Activated gamma-delta T cell (primary cell): Measurements from ENCODE around the gene CNPY3.
"Not testable (repeated sequence)": the region's sequence is repeated elsewhere in the genome, so short reads cannot be mapped to it uniquely, and the experiment has no call there.

ENCODE experiments used
- DNase-seq: peaks from one replicate; lab custom pipeline; 2025; lab: John Stamatoyannopoulos, UW

CNPY3 gene

DNA sequence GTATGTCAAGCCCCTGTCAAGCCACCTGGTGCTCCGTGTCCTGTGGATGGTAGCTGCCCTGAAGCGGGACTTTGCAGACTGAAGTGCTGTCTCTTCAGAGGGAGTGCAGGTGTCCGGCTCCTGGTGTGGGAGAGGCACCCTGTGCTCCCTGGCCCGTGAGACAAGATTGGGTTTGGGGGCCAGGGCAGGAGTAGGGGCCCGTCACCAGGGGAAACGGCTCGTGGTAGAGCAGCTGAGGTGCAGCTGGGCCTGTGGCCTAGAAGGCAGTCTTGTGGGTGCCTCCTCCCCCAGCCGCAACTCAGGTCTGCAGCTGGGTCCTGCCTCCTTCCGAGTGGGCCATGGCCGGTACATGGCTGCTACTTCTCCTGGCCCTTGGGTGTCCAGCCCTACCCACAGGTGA is 13.5 kb upstream of the CNPY3 start, which contains the start of gene PTCRA:
TSS of gene PTCRA (plus strand) at position 322 of the 400 bp plus-strand sequence. CDS start at position 339, 17 bp downstream.
- no peak for DNase-seq

DNA sequence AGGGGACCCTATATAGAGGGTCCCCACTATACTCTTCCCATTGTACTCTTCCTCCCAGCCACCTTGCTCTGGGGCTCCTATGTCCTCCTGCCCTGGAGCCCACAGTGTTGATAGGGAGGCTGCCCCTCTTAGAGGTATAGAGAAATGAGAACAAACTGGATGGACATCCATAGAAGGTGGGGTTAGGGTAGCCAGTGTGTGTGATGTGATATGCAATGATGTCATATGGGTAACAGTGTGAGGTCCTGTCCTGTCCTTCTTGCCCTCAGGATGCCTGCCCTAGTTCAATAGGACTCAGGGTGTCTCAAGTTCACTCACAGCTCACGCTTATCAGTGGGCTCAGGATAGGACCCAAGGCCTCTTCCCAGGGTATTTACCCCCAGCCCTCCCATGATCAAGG is 13.0 kb upstream of the CNPY3 start:
- DNase-seq, result no peak

- no peak for DNase-seq
Observed at GRCh38 chr6:42921801-42922200, 7.5 kb upstream of the CNPY3 start.

DNA sequence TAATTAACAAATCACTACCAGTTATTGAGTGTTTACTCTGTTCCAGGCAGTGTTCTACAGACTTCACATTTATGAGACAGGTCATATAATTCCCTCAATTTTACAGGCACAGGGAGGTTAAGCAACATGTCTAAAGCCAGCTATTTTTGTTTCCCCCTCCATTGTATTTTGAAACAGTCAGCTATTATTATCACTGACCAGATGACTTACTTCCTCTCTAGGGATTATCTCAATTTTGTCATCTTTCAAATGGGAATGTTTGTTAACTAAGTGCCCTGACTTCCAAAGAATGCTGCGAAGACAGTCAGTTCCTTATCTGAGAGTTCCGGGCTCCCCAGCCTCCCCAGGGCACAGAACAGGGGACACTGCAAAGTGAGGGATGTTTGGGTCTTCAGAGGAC is 5.6 kb upstream of the CNPY3 start:
- no peak for DNase-seq

GRCh38 chr6:42925248-42925857 is 3.9 kb upstream of the CNPY3 start:
- DNase-seq, result no peak

DNA sequence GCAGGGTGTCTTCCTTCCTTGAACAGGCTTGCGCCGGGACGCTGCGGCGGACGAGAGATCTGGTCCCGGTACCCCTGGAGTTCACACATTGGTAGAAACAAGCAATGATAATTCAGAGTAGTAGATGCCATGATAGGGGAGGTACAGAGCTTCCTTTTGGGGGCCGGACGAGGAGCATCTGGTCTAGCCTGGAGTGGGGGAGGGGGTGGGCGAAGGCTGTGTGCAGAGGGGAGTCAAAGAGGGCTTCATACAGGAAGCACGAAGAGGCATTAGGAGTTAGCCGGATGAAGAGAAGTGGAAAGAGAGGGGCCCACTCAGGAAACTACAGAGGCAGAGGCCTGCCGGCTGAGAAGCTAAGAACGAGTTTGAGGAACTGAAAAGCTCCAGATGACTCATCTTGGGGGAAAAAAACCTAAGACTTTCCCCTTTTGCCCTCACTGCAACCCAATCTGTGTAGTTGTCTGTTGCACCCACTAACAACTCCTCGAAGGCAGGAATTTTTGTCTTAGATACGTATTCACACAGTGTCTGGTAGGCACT is 611 bp downstream of the CNPY3 start:
- no peak for DNase-seq

DNA sequence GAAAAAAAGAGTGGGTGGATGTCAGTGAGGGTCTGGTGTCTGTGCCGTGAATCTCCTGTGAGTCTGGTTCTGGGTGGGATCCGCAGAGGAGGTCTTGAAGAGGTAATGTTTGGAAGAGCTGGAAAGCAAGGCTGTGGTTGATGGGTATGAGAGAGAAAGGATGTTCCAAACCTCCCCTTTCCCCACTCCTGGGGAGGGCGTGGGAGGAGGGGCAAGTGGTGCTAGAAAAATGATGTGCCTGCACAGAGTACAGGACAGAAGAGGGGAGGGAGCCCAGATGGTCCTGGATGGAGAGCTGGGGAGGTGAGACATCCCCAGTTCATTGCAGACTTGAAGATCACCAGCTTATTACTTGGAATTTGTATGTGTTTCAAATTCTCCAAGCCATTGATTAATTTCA is 3.1 kb downstream of the CNPY3 start:
- DNase-seq, result no peak

GRCh38 chr6:42933205-42933604 is 3.9 kb downstream of the CNPY3 start:
- no peak for DNase-seq

- DNase-seq, result no peak
Observed at GRCh38 chr6:42935322-42935721, 6.0 kb downstream of the CNPY3 start.

DNA sequence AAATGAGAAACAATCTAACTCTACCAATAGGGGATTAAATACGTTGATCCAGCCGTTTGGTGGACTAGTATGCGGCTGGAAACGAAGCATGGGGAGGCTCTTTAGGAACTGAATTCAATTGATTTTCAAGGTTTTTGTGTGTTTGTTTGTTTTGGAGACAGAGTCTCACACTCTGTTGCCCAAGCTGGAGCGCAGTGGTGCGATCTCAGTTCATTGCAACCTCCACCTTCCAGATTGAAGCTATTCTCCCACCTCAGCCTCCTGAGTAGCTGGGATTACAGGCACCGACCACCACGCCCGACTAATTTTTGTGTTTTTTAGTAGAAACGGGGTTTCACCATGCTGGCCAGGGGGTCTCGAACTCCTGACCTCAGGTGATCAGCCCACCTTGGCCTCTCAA is 7.1 kb downstream of the CNPY3 start:
- DNase-seq, result no peak

- no peak for DNase-seq
Observed at GRCh38 chr6:42937548-42938427, 8.5 kb downstream of the CNPY3 start.

GRCh38 chr6:42938428-42938796 is 9.1 kb downstream of the CNPY3 start:
- no peak for DNase-seq

GRCh38 chr6:42938987-42939809 is 9.9 kb downstream of the CNPY3 start:
- DNase-seq, result no peak

GRCh38 chr6:42939810-42940167 is 10.5 kb downstream of the CNPY3 start:
- DNase-seq, result no peak

DNA sequence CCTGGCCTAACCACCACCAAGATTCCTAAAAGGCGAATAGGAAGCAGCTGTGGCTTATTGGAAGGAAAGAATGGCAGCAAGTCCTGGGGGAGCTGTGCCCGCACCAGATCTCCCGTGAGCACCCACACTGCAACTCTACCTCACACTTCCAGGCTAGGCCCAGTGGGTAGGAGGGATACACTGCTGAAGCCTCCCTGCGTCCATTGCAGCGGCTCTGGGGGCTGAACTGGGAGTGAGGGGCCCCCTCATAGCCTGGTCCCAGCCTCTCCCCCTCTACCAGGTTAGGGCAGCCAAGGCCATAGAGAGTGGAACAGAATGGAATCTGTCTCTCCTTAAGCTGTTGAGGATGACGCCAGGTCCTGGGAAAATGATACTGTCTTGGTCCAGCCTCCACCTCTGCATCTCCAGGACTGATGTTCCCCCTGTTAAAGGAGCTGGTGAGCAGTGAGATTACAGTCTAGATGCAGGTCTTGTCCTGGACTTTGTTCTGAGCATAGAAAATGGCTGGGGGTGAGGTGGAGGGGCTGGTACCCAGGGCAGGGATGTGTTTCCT is 11.3 kb downstream of the CNPY3 start:
- DNase-seq, result no peak

DNA sequence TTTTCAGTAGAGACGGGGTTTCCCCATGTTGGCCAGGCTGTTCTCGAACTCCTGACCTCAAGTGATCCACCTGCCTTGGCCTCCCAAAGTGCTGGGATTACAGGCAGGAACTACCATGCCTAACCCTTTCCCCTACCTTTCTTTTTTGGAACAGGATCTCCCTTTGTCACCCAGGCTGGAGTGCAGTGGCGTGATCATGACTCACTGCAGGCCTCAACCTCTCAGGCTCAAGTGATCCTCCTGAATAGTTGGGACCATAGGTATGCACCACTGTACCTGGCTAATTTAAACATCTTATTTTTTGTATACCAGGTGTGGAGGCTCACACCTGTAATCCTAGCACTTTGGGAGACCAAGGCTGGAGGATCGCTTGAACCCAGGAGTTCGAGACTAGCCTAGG is 12.1 kb downstream of the CNPY3 start:
- not testable (repeated sequence) for DNase-seq

DNA sequence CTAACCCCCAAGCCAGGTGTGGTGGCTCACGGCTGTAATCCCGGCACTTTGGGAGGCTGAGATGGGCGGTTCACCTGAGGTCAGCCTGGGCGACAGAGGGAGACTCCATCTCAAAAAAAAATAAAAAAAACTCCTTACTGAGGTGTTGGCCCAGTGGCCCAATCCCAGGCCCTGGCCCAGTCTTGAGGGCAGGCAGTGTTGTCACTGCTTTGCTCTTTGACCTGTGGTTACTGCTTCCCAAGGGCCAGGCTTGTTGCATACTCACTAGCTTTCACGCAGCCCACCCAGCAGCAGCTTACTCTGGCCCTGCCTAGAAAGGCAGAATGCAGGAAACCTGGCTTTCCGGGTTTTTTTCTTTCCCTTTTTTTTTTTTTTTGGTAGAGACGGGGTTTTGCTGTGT is 13.2 kb downstream of the CNPY3 start:
- no peak for DNase-seq

- DNase-seq, result no peak
Observed at GRCh38 chr6:42947950-42948349, 18.7 kb downstream of the CNPY3 start.

DNA sequence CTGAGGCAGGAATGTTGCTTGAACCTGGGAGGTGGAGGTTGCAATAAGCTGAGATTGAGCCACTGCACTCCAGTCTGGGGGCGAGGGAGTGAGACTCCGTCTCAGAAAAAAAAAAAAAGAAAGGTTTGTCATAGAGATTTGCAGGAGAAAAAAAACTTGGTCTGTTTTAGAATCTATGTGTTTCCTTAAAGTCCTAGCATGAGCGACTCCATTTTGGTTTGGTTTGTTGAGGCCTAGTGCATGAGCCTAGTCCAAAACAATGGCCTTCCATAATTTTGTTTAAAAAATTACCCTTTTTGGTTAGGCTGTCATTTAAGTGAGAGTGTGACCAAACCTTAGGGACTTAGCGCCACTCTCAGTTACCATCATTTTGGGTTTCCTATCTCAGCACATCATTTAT is 23.1 kb downstream of the CNPY3 start:
- DNase-seq, result no peak

DNA sequence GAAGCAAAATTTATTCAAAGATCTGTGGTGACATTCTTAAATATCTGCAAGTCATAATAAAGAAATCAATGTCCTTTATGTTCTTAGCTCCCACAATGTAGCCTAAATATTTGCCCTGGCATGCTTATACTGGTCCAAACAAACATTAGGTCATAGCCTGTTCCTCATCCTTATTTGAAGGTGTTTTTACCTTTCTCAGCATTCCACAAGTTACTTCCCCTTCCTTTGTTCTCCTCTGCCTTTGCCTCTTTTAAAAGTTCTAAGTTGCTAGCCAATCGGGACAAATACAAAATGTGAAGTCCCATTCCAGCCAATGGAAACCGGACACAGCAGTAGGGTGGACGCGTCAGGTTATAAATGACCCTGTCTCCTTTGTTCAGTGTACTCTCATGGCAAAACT is 25.1 kb downstream of the CNPY3 start:
- not testable (repeated sequence) for DNase-seq

DNA sequence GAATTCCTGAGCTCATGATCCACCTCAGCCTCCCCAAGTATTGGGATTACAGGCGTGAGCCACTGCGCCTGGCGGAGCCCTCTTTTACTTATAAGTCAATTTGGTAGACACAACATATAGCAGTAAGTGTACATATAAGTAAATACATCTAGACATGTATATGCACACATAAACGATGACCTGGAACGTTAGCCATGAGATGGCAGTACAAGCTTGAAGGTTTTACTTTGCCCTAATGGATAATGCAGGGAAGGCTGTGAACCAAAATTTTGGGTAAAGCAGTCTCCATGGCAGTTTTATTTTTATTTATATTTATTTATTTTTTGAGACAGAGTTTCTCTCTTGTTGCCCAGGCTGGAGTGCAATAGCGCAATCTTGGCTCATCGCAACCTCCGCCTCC is 28.8 kb downstream of the CNPY3 start:
- no peak for DNase-seq

DNA sequence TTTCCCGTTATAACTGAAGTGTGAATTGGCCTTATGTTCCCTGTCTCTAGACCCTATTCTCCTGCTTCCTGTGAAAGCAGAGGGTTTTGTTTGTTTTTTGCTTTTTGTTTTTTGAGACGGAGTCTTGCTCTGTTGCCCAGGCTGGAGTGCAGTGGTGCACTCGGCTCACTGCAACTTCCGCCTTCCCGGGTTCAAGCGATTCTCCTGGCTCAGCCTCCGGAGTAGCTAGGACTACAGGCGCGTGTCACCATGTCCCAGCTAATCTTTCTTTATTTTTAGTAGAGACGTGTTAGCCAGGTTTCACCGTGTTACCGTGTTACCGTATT is 30.6 kb downstream of the CNPY3 start:
- no peak for DNase-seq
